Activated gamma-delta T cell treated with anti-CD3 and anti-CD28 coated beads, Interleukin-2, amount 50 U/mL, for 16 hours (primary cell): ENCODE measurements around the gene GREB1.

ENCODE experiments used
- DNase-seq: peaks from one replicate; pipeline ENCODE4 v3.0.0-alpha.2; 2020; ENCODE audit warnings: low read depth

GREB1 gene

DNA sequence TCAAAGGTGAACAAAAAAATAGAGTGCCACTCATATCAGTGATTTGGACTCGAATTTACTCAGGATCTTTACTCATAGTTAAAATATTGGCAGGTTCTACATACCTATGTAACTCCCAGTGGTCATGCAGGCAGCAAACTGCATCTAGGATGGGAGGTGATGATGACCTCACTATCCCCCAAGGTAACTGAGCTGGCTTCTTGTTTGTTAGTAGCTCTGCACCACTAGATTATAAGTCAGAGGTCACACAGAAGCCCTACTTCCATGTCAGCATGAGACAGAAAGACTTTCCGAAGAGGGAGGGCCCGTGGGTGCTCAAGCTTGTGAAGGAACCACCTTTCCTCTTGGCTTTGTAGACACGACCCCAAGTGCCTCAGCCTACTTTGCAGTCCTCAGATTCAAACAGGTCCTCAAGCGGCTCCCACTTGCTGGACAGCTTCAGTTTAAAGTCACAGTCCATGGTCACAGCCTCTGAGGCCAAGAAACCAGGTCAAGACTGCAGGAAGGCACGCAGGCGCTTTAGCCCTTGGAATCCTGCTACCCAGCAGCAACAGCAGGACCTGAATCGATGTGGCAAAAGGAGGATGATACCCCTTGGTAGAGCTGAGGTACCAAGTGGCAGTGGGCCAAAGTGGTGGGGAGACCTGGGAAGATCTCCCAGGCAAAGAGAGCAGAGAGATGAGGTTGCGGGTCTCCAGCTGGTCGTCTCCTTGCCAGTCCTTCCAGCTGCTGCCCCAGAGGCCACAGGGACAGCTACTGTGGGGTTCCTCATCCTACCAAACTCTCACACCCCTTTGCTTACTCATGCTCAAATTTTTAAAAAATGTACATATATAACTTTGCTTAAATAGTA, 131.9 kb downstream of the GREB1 start:
- DNase-seq, result no peak

- no peak for DNase-seq
These were observed 133.3 kb downstream of the GREB1 start for GRCh38 chr2:11667194-11667593.

- no peak for DNase-seq
These were observed 134.2 kb downstream of the GREB1 start for GRCh38 chr2:11667866-11668637.

DNA sequence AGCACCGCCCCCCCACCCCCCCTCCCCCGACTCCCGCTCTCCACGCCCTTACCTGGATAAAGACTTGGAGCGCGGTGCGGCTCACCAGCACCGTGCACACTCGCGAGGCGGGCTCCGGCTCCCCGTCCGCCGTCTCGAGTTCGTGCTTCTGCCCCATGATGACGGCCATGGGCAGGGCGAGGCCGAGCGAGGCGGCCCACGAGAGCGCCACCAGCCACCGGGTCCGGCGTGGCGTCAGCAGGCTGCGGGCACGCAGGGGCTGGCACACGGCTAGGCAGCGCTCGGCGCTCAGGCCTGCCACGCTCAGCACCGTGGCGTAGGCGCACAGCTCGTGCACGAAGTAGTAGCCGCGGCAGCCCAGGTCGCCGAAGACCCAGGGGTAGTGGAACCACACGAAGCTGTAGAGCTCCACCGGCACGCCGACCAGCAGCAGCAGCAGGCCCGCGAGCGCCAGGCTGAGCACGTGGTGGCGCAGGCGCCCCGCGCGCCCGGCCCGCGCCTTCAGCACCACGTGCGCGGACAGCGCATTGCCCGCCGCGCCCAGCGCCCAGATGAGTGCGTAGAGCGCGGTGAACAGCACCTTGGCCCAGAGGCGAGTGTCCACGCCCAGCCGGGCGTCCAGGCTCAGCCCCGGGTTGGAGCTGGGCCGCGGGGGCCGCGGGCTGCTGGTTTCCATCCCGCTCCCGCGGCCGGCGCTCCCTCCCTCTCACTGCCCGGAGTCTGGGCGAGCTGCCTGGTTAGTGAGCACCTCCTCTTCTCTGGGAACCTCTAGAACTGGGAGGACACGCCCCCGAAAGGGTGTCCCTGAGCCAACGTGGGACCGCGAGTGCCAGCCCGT, 135.8 kb downstream of the GREB1 start, which contains the start of gene NTSR2:
Gene NTSR2 (minus strand): TSS at position 742 of the 838 bp plus-strand sequence. CDS start 66 bp downstream, at position 676.
- no peak for DNase-seq

DNA sequence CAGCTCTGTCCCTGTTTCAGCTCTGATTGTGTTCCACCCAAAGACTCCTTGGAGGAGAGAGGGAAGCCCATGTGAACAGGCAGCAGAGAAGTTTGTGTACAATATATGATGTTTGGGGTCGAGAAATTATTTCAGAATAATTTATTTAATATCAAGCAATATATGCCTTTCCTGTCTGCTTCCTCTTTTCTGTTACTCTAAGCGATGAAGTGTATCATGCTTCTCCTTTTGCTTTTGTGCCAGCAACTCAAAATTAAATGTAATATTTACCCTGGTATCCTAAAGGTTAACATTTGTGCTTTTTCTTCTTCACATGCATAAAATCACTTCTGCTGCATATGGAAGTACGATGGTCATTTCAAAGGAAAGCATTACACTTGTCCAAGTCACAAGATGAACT, 138.6 kb downstream of the GREB1 start:
- DNase-seq, result no peak

GRCh38 chr2:11674983-11675382, 141.1 kb downstream of the GREB1 start:
- no peak for DNase-seq

GRCh38 chr2:11675423-11676112, 141.7 kb downstream of the GREB1 start:
- no peak for DNase-seq

DNA sequence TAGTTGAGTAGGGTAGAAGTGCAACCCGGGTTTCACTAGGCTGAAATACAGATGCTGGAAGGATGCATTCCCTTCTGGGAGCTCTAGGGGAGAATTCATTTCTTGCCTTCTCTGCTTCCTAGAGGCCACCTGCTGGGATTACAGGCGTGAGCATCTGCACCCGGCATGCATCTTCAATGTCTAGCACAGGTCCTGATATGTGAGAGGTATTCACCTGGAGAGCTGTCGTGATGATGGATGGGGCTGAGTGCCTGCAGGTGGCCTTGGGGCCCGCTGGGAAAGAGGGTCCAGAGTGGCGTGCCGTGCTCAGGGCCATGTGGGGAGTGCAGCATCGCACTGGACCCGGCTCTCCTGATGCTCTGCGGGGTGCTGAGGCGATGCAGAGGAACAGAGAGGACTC, 142.8 kb downstream of the GREB1 start:
- no peak for DNase-seq

DNA sequence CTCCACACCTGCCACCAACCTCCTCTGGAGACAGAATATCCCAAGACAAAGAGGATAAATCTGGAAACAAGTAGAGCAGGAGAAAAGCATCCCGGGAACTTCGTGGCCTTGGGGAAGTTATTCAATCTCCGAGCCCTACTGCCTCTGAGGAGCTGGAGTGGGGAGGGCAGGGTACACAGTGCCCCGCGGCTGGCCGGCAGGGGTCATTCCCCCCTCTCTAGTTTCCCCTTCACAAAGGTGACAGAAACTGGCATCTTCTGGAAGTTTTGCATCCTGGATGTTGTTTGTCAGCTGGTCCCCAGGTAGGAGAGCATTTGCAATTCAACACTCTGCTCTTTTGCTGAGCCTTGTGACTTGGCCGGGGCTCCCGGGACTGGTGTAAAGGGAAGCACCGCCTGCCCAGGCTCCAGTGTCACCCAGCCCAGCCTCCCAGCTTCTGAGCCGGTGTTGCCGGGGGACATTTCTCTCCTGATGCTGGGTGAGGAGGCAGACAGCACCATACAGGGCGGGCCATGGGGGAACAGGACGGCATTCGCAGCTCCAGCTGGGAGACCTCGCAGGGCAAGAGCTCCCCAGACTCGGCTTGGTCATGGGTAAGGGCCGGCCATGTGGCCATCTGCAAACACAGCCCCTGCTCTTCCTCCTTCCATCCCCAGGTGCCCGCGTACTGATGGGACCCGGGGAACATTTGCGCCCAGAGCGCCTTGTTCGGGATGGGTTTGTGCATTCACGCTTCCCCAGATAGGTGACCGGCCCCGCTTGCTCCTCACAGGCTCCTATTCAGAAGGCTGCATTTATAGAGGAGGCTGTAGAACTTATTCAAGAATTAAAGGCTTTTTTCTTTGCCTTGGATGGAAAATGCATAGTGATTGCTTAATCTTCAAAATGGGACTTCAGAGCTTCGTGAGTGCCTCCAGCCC, 143.6 kb downstream of the GREB1 start:
- DNase-seq, result no peak

DNA sequence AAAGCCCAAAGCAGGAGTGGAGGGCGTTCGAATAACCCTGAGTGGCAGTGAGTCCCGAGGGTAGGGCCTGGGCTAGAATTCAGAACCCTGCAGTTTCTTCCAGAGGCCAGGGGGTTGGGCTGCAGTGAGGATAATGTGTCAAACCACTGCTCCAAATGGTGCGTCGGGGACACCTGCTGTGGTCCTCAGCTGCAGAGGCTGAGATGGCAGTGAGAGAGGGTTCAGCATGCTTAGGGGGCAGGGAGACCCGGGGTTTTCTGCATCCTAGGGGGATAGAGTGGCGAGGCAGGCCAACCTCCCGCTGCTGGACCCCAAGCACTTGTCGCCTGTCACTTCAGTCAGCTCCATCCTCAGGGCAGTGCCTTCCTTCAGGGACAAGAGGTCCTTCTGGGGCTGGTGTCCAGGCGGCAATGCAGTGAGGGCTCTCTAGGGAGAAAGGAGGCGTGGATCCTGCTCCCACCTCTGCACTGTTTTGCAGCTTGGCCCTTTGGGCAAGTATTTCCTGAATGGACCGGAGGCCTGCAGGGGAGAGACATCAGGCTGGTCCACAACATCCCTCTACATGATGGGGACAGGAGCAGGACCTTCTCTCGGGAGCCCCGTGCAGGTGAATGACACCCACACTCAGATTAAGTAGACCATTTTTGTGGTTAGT, 144.6 kb downstream of the GREB1 start:
- no peak for DNase-seq

GRCh38 chr2:11679016-11679415, 145.2 kb downstream of the GREB1 start:
- no peak for DNase-seq

DNA sequence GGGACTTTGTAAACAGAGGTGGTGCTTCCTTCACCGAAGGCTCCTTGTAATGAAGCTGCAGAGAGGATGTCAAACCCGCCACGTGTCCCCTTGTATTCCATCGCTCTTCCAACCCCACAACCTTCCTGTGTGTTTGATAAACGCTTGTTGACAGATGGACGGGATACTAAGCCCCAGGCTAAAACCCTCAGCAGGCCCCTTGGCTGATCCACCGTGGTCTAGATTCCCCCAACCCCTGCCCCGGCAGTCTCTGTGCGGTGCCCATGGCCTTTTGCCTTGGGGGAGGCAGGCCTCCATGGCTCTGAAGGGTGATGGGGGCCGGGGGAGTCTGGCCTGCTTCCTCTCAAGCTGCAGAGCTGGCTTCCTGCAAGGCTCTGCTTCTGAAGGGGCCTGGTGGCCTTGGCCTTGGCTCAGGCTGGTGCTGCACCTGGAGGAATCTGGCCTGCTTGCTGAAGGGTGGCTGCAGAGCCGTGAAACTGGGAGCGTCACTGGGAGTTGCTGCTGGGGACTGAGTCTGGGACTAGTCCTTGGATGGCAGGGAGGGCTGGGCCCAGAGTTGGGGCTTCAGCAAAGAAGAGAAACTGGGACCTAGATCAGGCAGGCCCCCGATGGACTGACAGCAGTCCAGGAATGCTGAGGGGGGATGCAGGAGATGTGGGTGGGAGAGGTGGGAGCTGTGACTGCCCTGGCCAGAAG, 145.8 kb downstream of the GREB1 start:
- no peak for DNase-seq

DNA sequence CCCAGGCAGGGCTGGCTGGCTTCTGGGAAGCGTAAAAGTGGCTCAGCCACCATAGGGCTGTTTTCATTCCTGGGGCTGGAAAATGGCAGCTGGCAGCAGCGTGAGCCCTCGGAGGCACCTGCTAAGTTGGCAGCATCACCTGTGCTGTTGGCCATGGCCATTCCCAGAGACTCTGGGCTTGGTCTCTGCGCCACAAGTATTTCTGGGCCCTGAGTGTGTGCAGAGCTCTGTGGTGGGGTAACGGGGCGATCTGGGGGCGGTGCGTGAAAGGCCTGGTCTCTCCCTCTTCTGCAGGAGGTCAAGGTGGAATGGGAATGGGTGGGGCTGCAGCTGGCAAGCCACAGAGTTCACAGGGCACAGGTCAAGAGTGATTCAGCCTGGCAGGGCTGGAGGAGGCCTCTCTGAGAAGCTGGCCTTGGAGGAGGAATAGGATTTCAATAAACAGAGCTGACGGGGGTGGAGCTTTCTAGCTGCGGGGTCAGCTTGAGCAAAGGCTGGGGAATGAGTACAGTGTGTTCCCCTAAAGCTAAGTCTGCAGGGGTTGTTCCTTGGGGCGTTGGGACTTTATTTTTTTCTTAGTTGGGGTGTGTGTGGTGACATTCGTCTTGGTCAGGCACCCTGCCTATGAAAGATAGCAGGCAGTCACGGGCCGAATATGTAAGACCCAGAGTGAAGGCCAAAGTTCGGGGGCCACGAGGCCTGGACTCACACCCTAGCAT, 146.5 kb downstream of the GREB1 start:
- DNase-seq, result no peak

- DNase-seq, result no peak
These were observed 147.3 kb downstream of the GREB1 start for GRCh38 chr2:11680901-11681721.

DNA sequence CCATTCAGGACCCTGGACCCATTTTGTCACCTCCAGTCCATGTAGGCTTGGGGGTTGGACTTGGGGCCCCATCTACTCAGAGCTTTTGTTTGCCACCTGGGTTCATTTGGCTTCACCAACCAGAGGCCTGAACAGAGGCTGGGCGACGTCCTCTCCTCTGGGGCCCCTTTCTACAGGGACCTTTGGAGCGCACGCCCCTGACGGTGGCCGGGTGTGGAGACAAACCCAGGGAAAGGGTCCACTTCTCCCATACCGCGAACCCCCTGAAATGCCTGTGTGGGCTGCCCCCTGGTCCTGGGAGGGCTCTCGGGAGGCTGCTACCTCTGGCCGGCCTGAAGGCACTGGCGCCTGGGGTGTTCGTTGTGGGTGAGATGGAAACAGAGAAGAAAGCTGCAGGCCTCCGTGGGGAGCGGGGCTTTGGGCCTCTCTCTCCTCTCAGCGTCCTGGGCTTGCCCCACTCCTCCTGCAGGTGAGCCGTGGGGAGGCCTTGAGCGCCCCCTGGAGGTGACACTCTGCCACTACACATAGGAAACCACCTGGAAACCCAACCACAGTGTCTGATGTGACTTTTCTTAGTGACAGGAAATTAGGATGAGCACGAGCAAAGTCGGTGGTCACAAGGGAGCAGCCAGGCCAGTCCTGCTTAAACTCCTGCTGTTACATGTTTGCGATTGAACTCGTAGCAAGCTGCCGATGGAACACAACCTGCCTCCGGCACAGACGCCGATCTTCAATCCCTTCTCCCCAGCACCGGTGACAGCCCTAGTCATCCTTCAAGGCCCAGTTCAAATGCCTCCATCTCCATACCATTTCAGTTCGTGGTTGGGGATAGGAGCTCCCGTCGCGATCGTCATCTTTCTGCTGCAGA, 148.1 kb downstream of the GREB1 start:
- DNase-seq, result peak; percentile 17

DNA sequence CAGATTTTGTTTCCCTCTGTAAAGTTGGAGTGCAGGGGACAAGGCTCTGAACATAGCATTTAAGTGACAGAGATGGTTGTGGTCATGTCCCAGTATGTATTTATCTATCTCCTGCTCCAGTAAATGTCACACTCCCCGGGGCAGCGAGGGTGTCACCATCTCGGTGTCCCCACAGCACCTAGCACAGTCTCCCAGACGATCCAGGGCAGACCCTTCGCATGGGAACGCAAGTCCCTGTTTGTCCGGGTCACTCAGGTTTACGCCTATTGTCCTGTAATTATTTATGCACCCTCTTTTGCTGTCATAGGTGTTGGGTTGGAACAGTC, 148.7 kb downstream of the GREB1 start:
- no peak for DNase-seq

DNA sequence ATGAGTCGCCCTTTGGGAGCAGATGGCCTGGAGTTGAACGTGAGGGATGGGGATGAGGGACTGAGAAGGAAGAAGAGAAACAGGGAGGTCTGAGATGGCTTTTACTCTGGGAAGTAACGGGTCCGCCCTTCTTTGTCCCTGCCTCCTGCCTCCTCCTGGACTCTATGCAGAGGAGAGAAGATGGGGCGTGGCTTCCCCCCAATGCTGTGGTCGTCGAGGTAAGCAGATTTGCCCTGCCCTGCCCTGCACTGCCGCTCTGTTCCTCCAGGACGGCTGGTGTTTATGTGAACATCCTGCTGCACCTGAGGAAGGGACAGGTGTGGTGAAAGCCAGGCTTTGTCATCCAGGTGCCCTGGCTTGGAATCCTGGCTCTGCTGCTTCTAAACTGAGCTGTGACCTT, 149.6 kb downstream of the GREB1 start:
- no peak for DNase-seq
